ENCODE measurements around the gene CDK8. TPM values are rescaled to one million over a fixed set of nuclear protein-coding genes. Genes with fewer than 3 reads are reported as not detected.

Gene CDK8
- total and polyA plus RNA-seq, 9 of the 15 experiments (the other 6 are each of a cell fraction or from before 2014, with no cell fraction given): 11.3 to 33.7 (median 20.3) TPM

DNA sequence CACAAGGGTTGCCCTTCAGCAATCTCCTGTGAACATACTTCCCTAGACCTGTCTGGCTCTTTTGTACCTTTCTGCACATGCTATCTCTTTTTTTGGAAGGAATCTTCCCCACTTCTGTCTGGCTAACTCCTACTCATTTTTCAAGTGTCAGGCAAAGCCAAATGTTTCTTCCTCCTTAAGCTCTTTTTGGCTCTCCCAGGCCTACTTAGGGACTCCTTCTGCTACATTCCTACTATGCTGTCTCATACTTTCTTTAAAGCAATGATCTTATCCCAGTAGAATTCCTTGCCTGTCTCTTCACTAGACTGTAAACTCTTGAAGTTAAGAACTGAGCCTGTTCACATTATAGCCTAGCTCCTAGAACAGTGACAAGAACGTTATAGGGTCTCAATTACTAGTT lies 188.6 kb downstream of the CDK8 start:
- H3K4me1 ChIP-seq (replicated peaks in 1 of 2; ENCODE audit: control insufficient read depth in 2 of 2, insufficient read depth in 2 of 2, low read length in 2 of 2): no peaks in the 10 kb centered on the region
- H3K36me3 ChIP-seq (ENCODE audit: control insufficient read depth, insufficient read depth, low read length): no peaks in the 10 kb centered on the region
- CTCF ChIA-PET (ENCODE audit: low intra/inter-chr PET ratio): no interaction called here
- H4K20me1 ChIP-seq (replicated peaks; ENCODE audit: control insufficient read depth, insufficient read depth, low read length): no peaks in the 10 kb centered on the region
- in situ Hi-C loops (cut with MboI): no loop called here
- no peak overlapping the region for H3K9ac ChIP-seq (ENCODE audit: insufficient read depth in 1 of 2, low read depth in 2 of 2, low read length in 2 of 2)
- no peak for DNase-seq (ENCODE audit: extremely low read depth in 1 of 4, low spot score in 3 of 4)
- TF ChIP-seq TOE1 (IDR thresholded peaks at IDR 0.05; ENCODE audit: borderline replicate concordance) (no peak), TOE1 (CRISPR knock-in tag; IDR thresholded peaks at IDR 0.05; ENCODE audit: borderline replicate concordance, low read depth) (no peak), TAF9B (IDR thresholded peaks at IDR 0.05; ENCODE audit: partially characterized antibody) (no peak)
- TF ChIP-seq, protein P1, sequence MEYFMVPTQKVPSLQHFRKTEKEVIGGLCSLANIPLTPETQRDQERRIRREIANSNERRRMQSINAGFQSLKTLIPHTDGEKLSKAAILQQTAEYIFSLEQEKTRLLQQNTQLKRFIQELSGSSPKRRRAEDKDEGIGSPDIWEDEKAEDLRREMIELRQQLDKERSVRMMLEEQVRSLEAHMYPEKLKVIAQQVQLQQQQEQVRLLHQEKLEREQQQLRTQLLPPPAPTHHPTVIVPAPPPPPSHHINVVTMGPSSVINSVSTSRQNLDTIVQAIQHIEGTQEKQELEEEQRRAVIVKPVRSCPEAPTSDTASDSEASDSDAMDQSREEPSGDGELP (CRISPR knock-in tag; IDR thresholded peaks at IDR 0.05; ENCODE audit: borderline replicate concordance): no peak
- no peaks in the 10 kb centered on the region for H3K9me3 ChIP-seq (replicated peaks; ENCODE audit: control insufficient read depth, insufficient read depth, low read depth, low read length)
- no peak for FAIRE-seq
- WGBS (ENCODE audit: insufficient coverage, low coverage, missing lambda C conversion rate): 0% methylated on average over 1 of the region's 1 CpG
- ATAC-seq: no peak
- no peaks in the 10 kb centered on the region for H3K27me3 ChIP-seq (ENCODE audit: control insufficient read depth in 2 of 2, insufficient read depth in 2 of 2, low read length in 2 of 2)
- no peaks in the 10 kb centered on the region for H3K79me2 ChIP-seq (ENCODE audit: control insufficient read depth, insufficient read depth, low read length)
- BruUV-seq (replicated peaks): no TSS peak
- H2AFZ ChIP-seq (ENCODE audit: low read depth, low read length): no peak overlapping the region
- no peaks in the 10 kb centered on the region for H3K9me1 ChIP-seq (ENCODE audit: control insufficient read depth, insufficient read depth, low read length)
- no peak overlapping the region for H3K4me2 ChIP-seq (ENCODE audit: insufficient read depth, low read length)
- POLR2A ChIA-PET: no interaction called here
- H3K27ac ChIP-seq (ENCODE audit: extremely low read depth, low read depth, low read length): no peak overlapping the region
- H3K4me3 ChIP-seq: no peak overlapping the region
- intact Hi-C loops (cut with micrococcal nuclease): no loop called here

DNA sequence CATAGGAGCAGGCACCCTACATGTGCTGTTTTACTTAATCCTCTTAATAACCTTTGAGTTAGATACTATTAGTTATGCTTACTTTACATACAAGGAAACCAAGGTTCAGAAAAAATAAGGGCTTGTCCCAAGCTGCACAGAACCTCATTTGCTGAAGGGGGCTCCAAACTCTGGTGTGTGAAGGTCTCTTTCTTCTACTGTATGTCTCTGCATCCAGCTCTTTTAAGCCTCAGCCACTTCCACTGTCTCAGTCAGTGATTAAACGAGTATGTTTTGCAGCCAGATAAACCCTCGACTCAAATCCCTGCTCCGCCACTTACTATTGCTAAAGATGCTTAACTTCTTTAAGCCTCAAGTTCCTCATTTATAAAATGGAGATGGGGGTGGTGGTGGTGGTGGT lies 191.2 kb downstream of the CDK8 start:
- ATAC-seq (no peak), DNase-seq (ENCODE audit: extremely low read depth in 1 of 4, low spot score in 3 of 4) (no peak), FAIRE-seq (no peak)
- in situ Hi-C loops (cut with MboI): no loop called here
- no peaks in the 10 kb centered on the region for H3K27me3 ChIP-seq (ENCODE audit: control insufficient read depth in 2 of 2, insufficient read depth in 2 of 2, low read length in 2 of 2)
- H2AFZ ChIP-seq (ENCODE audit: low read depth, low read length): no peak overlapping the region
- no peaks in the 10 kb centered on the region for H3K36me3 ChIP-seq (ENCODE audit: control insufficient read depth, insufficient read depth, low read length)
- no peaks in the 10 kb centered on the region for H3K4me1 ChIP-seq (replicated peaks in 1 of 2; ENCODE audit: control insufficient read depth in 2 of 2, insufficient read depth in 2 of 2, low read length in 2 of 2)
- ChIA-PET CTCF (ENCODE audit: low intra/inter-chr PET ratio) (no interaction called here), POLR2A (interaction anchor here (0.7 to 1.0 kb wide), 2 partner anchors 12 to 243 kb away, joined by 3 to 4 read pairs; no protein-coding TSS in a partner anchor)
- no peak overlapping the region for H3K4me2 ChIP-seq (ENCODE audit: insufficient read depth, low read length)
- H3K27ac ChIP-seq (ENCODE audit: extremely low read depth, low read depth, low read length): no peak overlapping the region
- 0% methylated on average over 3 of the region's 3 CpGs for WGBS (ENCODE audit: insufficient coverage, low coverage, missing lambda C conversion rate)
- intact Hi-C loops (cut with micrococcal nuclease): no loop called here
- no peaks in the 10 kb centered on the region for H3K79me2 ChIP-seq (ENCODE audit: control insufficient read depth, insufficient read depth, low read length)
- H3K4me3 ChIP-seq: no peak overlapping the region
- BruUV-seq (replicated peaks): no TSS peak
- no peaks in the 10 kb centered on the region for H4K20me1 ChIP-seq (replicated peaks; ENCODE audit: control insufficient read depth, insufficient read depth, low read length)
- no peak overlapping the region for H3K9ac ChIP-seq (ENCODE audit: insufficient read depth in 1 of 2, low read depth in 2 of 2, low read length in 2 of 2)
- no peaks in the 10 kb centered on the region for H3K9me3 ChIP-seq (replicated peaks; ENCODE audit: control insufficient read depth, insufficient read depth, low read depth, low read length)
- no peaks in the 10 kb centered on the region for H3K9me1 ChIP-seq (ENCODE audit: control insufficient read depth, insufficient read depth, low read length)
- TF ChIP-seq HDAC1 (IDR thresholded peaks at IDR 0.05): no peak
- no peak for TF ChIP-seq TCFL5 (CRISPR knock-in tag; conservative IDR thresholded peaks at IDR 0.05)
- TF ChIP-seq NRF1 (conservative IDR thresholded peaks at IDR 0.05 in 1 of 2, IDR thresholded peaks at IDR 0.05 in 1 of 2): no peak
- TF ChIP-seq MTF1 (CRISPR knock-in tag; IDR thresholded peaks at IDR 0.05; ENCODE audit: borderline replicate concordance): no peak
- TF ChIP-seq E2F3 (CRISPR knock-in tag; IDR thresholded peaks at IDR 0.05): no peak
- no peak for TF ChIP-seq TAF7 (tag; IDR thresholded peaks at IDR 0.05)
- TF ChIP-seq ZNF253 (CRISPR knock-in tag; conservative IDR thresholded peaks at IDR 0.05): no peak
- TF ChIP-seq GTF2E2 (tag; IDR thresholded peaks at IDR 0.05): no peak
- TF ChIP-seq, protein P2, sequence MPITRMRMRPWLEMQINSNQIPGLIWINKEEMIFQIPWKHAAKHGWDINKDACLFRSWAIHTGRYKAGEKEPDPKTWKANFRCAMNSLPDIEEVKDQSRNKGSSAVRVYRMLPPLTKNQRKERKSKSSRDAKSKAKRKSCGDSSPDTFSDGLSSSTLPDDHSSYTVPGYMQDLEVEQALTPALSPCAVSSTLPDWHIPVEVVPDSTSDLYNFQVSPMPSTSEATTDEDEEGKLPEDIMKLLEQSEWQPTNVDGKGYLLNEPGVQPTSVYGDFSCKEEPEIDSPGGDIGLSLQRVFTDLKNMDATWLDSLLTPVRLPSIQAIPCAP (CRISPR knock-in tag; IDR thresholded peaks at IDR 0.05; ENCODE audit: borderline replicate concordance): no peak
- TF ChIP-seq, protein P3, sequence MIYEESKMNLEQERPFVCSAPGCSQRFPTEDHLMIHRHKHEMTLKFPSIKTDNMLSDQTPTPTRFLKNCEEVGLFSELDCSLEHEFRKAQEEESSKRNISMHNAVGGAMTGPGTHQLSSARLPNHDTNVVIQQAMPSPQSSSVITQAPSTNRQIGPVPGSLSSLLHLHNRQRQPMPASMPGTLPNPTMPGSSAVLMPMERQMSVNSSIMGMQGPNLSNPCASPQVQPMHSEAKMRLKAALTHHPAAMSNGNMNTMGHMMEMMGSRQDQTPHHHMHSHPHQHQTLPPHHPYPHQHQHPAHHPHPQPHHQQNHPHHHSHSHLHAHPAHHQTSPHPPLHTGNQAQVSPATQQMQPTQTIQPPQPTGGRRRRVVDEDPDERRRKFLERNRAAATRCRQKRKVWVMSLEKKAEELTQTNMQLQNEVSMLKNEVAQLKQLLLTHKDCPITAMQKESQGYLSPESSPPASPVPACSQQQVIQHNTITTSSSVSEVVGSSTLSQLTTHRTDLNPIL (CRISPR knock-in tag; IDR thresholded peaks at IDR 0.05): no peak
- TF ChIP-seq PHB (CRISPR knock-in tag; IDR thresholded peaks at IDR 0.05): no peak

Data from K562 (cell line).